Measurements from ENCODE around the gene VSTM2A.
"Not testable (repeated sequence)": the region's sequence is repeated elsewhere in the genome, so short reads cannot be mapped to it uniquely, and the experiment has no call there.

VSTM2A gene, protein sequence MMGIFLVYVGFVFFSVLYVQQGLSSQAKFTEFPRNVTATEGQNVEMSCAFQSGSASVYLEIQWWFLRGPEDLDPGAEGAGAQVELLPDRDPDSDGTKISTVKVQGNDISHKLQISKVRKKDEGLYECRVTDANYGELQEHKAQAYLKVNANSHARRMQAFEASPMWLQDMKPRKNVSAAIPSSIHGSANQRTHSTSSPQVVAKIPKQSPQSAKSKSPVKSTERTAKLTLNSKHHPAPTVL

DNA sequence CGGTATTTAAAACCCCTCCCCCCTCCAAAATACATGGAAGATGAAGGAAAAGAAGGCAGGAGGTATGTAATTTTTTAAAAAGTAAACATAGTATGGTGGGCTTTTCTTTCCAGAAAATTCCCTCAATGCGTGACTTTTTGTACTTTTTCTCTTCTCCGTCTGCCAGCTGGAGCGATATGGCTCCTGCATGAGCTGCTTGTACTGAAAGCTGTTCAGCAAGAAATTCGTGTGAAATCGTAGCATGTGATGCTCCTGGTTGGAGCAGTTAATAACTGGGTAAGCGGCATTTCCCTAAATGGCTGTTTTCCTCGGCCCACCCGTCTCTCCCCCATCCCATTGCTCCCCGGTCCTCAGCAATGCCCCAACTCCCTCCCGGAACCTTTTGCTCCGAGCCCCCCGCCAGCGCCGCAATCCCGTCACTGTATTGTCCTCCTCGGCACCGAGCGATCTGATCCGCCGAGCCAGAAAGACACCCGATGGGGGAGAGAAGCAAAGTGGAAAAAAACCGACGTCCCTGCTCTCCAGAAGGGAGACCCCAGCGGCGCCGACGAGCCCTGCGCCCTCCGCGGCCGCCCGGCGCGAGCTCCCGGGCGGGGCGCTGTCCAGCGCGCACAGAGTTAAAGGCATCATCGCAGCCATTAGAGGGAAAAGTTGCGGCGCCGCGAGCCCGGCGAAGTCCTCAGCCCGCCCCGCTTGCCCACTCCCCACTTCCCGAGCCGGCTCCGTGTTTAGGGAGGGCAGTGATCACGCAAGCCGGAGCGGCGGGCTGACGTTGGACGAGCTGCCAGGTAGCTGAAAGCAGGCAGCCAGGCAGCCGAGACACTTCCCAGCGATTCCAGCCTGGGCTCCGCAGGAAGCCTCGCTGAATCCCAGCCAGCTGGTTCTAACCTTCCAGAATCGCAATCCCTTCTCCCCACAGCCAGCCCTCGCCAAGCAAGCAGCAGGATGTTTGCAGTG lies at the start of gene VSTM2A:
Gene VSTM2A, plus strand, starts transcription at position 707 of the 957 bp plus-strand sequence. CDS start 356 bp downstream, outside the sequence.
- H3K4me3 ChIP-seq (ENCODE audit: low read depth, low read length), result no peak within 1 kb of the TSS
- TF ChIP-seq, protein P1, sequence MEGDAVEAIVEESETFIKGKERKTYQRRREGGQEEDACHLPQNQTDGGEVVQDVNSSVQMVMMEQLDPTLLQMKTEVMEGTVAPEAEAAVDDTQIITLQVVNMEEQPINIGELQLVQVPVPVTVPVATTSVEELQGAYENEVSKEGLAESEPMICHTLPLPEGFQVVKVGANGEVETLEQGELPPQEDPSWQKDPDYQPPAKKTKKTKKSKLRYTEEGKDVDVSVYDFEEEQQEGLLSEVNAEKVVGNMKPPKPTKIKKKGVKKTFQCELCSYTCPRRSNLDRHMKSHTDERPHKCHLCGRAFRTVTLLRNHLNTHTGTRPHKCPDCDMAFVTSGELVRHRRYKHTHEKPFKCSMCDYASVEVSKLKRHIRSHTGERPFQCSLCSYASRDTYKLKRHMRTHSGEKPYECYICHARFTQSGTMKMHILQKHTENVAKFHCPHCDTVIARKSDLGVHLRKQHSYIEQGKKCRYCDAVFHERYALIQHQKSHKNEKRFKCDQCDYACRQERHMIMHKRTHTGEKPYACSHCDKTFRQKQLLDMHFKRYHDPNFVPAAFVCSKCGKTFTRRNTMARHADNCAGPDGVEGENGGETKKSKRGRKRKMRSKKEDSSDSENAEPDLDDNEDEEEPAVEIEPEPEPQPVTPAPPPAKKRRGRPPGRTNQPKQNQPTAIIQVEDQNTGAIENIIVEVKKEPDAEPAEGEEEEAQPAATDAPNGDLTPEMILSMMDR (IDR thresholded peaks at IDR 0.05; ENCODE audit: borderline replicate concordance, insufficient read depth, low read depth, low read length), result no peak

DNA sequence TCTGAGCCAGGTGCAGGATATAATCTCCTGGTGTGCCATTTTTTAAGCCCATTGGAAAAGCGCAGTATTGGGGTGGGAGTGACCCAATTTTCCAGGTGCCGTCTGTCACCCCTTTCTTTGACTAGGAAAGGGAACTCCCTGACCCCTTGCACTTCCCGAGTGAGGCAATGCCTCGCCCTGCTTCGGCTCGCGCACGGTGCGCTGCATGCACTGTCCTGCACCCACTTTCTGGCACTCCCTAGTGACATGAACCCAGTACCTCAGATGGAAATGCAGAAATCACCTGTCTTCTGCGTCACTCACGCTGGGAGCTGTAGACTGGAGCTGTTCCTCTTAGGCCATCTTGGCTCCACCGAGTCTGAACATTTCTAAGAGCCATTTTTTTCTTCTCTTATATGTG lies 37.6 kb upstream of the VSTM2A start:
- H3K4me3 ChIP-seq (ENCODE audit: low read depth, low read length), result not testable (repeated sequence)

DNA sequence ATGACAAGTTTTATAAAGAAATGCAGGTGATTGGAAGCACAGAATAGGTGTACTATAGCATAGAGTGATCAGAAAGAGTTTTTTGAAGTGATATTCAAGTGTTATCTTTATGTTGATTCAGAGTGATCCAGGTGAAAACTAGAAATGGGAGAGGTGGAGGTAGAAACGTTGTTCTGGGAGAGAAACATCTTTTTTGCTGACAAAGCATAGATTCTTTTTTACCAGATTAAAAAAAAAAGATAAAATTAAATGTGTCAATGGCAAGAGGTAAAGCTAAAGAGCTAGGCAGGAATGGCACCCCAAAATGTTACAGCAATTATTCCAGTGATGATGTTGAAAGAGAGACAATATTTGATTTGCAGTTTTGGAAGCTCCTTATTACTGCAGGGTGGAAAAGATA lies 12.6 kb upstream of the VSTM2A start:
- H3K4me3 ChIP-seq (ENCODE audit: low read depth, low read length), result no peak overlapping the region
- TF ChIP-seq, protein P1 (IDR thresholded peaks at IDR 0.05; ENCODE audit: borderline replicate concordance, insufficient read depth, low read depth, low read length), result no peak

DNA sequence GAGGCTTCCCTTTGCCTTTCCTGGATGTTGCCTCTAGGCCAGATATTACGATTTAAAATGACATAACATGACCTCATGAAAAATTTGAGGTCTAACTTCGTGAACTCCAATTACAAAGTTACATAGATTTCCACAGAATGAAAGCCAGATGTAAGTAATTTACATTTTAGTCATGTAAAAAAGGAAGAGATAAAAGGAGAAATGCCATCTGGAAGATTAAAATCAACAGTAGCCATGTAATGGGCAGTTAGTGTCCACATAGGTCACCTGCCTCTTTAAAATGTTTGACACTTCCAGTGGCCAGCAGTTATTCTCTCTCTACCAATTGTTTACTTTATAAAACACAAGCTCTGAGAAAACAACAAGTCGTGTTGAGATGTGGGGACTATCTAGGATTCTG lies 4.1 kb upstream of the VSTM2A start:
- no peak overlapping the region for H3K4me3 ChIP-seq (ENCODE audit: low read depth, low read length)
- TF ChIP-seq, protein P1 (IDR thresholded peaks at IDR 0.05; ENCODE audit: borderline replicate concordance, insufficient read depth, low read depth, low read length), result no peak

DNA sequence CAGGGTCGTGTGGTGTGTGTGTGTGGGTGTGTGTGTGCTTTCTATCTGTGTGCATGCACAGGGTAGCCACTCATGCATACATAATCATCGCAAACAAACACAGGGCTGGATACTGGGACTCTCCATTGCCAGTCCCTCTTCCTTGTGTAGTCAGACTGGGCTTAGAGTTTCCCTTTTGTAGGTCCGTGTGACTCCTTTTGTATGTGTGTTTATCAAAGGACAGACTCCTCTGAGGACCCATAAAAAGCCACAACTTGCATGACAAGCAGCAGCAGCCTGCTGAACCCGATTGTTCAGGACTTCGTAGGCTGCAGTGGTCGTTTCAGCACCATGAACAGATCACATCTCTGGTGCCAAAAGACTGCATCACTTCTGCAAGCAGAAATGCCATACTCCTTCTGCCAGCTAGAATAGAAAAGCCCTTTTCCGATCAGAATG lies 895 bp downstream of the VSTM2A start:
- TF ChIP-seq, protein P1 (IDR thresholded peaks at IDR 0.05; ENCODE audit: borderline replicate concordance, insufficient read depth, low read depth, low read length), result no peak
- no peak overlapping the region for H3K4me3 ChIP-seq (ENCODE audit: low read depth, low read length)

DNA sequence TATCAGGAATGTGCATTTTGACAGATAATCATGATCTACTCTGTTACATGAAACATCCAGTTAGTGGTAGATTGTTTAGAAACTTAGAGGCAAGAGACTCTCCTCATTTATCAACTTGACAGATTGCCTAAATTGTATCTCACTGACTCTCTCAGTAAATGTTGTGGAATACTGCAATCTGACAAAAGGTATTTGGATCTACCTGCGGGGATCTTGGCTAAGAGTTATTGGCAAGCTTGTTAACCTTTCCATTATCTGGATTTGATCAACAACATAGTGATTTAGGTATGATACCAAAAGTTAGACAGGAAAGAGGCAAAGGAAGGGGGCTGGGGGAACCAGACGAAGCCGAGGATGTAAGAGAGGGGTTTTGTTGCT lies 2.0 kb downstream of the VSTM2A start:
- H3K4me3 ChIP-seq (ENCODE audit: low read depth, low read length), result no peak overlapping the region
- TF ChIP-seq, protein P1 (IDR thresholded peaks at IDR 0.05; ENCODE audit: borderline replicate concordance, insufficient read depth, low read depth, low read length), result no peak

DNA sequence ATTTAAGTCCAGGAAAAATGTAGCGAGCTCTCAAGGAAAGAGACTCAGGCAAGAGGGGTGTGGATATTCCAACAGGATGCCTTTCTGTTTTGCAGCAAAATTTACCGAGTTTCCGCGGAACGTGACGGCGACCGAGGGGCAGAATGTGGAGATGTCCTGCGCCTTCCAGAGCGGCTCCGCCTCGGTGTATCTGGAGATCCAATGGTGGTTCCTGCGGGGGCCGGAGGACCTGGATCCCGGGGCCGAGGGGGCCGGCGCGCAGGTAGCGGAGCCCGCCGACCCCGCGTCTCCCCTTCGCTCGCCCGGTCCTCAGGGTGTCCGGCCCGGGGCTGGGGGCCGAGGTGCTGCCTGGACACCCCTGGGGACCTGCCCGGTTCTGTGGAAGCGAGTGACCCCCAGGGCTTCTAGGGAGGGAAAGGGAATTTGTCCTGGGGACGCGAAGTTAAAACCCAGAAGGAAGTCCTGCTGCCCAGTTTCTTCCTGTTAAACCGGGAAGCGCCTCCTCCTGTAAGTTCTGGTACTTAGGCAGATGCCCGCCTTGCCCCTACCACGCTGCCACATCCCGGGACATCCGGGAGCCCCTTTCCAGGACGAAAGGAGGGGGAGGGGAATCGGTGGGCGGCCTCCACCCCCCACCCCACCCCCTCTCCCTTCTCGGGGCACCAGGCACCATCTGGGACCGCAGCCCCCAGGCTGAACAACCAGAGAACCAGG lies 2.5 kb downstream of the VSTM2A start:
- H3K4me3 ChIP-seq (ENCODE audit: low read depth, low read length), result no peak overlapping the region
- TF ChIP-seq, protein P1 (IDR thresholded peaks at IDR 0.05; ENCODE audit: borderline replicate concordance, insufficient read depth, low read depth, low read length), result no peak

All from GM12875 (cell line).